NCI-H1092 (cell line): Measurements from ENCODE around the gene LURAP1L.

Experiments used
- DNase-seq: peaks from one replicate; lab custom pipeline; 2025; lab: John Stamatoyannopoulos, UW

Gene LURAP1L, protein sequence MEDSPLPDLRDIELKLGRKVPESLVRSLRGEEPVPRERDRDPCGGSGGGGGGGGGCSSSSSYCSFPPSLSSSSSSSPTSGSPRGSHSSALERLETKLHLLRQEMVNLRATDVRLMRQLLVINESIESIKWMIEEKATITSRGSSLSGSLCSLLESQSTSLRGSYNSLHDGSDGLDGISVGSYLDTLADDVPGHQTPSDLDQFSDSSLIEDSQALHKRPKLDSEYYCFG

DNA sequence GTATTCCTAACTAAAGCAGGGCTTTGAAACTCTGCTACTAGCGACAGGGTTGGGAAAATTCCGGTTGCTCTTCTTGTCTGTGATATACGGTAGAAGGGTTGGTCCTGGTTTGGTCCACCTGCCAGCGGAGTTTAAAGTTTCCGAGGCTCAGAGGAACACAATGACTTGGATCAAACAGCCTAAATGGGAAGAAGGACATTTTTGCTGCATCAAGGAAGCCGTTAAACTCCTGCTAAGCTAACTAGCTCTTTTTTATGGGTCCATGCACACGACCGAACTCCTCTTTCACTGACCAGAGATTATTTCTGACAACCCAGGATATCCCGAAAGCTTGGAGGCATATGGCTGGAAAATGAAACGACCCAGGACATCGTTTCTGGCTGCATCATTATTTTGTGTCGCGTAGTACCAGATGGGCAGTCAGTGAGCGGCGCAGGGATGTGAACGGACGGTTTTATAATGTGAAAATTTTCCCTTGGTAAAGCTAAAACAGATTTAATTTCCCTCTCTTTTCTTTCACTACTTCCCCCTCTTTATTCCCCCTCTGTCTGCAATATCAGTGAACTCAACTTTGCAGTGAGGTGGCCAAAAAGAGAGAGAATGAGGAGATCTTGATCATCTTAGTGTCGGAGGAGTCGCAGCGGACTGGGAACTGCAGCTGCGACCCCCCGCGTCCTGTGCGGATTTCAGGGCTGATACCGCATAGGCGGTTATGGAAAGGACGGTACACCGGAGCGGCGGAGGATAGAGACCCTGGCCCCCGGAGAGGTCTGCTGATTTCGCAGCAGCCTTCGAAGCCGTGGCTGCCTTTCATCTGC, at the start of gene LURAP1L:
Gene LURAP1L (plus strand): TSS at position 160 of the 818 bp plus-strand sequence. CDS start 696 bp downstream, outside the sequence.
- DNase-seq: peak; percentile 71

DNA sequence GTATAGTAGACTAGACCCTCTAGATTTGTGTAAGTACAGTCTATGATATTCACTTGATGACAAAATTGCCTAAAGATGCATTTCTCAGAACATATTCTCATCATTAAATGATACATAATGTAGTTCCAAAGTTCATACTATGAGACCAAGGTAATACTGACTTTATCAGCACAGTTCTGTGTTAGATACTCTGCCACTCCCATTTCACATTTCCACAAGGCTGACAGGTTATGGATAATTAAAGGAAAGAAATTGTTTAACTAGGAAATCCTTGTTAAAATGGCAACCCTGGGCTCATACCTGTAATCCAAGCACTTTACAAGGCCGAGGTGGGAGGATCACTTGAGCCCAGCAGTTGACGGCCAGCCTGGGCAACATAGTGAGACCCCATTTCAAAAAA, 48.0 kb upstream of the LURAP1L start:
- no peak for DNase-seq

DNA sequence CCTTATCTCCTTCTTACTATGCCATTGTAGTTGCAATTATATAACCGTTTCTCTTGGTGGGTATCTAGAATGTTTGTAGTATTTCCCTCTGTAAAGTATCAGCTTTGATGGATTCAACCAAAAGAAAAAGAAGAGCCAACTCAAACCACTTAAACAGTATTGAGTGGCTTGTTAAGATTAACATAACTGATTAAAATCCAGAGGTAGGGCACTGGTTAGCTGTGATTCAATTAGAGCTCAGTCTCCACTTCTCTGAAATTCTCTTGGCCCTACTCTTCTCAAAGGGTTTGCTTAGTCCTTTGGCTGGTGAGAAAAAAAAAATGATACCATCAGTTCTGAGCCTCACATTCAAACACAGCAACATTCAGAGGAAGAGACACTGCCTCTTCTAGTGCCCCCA, 44.6 kb upstream of the LURAP1L start:
- no peak for DNase-seq

DNA sequence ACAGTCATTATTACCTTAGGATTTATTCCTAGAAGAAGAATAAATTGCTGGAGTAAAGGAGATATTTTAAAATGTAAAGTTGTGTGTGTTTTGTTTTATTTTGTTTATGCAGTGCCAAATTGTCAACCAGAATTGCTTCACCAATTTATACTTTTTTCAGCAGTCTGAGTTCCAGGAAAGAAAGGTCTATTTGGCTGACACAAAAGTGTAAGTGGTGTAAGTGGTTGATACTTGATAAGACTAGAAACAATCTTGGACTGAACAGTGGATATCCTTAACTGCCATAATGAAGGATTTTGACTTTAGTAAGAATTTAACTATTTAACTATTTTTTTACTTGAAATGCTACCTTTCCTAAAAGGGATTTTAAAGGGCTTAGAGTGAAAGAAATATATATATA, 43.9 kb upstream of the LURAP1L start:
- no peak for DNase-seq

DNA sequence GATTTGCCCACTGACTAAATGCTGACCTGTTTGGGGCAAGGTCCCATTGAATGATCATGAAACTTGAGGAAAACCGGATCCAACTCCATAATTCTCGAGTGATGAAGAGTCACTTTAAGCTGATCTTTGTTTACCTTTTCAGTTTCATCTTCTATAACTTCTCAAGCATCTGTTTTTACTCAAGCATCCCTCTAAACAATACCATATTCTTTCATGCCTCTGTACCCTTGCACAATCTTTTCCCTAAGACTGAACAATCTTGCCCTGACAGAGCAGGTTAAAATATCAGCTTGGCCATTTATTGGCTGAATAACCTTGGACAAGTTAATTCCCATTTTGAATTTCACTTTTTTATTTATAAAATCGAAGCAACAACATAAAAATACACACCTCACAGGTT, 41.8 kb upstream of the LURAP1L start:
- no peak for DNase-seq

DNA sequence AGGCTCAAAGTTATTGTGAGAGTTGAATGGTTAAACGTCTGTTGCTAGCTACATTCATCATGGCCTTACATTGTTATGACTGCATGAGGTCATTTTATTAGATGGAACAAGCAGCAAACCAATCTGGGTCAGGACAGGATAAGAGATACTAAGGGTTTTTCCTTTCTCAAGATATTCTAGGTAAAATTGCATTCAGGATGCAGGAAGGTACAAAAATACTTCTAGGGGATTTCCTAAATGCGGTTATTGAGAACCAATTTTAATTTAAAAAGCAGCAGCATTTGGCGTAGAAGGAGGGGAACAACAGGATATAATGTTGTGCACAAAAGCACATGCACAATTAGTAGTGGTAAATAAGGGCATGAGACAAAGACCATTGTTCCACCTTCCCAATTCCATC, 39.2 kb upstream of the LURAP1L start:
- DNase-seq: no peak

DNA sequence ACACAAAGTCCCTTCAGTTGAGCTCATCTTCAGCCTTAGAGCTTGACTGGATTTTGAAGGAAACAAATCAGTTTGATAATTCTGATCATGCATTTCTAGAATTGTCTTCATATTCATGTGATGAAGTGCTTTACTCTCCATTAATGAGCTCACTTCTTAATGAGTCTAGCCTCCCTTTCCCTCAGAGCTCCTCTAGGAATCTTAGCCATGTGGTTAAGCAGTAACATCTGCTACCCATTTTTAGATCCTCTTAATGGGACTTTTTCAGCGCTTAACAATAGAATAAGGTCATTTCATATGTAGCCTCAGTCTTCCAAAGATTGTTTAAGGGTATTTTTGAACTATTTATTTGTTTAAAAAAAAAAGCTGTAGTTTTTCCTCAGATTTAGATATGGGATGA, 36.9 kb upstream of the LURAP1L start:
- DNase-seq: no peak

DNA sequence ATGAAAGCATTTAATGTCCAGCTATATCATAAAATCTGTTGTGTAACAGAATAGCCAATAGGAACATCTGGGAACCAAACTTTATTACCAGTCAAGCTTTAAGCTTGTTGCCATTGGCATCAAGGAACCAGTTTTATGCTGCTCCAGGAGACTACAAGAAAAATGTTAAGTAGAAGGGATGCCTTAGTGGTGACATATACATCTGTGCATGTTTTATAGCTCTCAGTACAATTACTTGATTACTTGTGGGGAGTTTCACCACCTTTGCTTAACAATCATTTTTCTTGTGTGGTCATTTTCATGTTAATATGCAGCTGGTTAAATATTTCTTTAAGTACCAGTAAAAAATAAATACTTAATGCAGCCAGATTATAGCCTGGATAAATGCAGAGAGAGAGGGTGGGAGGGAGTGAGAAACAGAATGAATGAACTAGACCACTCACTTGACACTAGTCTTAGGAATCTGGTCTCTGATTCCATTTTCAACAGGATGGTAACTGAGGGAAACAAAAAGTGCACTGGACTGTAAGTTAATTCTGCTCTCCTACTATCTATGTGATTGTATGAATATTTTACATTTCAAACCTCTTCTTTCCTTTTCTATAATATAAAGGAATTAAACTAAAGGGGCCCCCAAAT, 35.7 kb upstream of the LURAP1L start:
- no peak for DNase-seq

DNA sequence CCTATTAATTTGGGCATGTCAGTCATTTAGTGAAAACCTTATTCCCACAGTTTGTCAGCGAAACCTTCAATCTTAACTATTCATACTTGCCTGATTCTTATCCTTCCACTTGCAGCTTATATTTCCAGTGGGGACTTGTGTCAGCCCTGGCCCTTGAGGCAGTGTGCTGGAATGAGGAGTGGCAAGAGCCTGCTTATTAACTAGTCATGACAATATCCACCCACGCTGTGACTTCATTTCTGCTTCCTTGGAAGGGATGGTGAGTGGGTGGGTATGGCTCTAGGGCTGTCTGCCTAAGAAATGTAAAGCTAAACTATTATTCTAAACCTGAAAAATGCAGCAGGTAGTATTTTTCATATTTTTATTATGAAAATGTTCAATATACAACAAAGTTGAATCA, 34.0 kb upstream of the LURAP1L start:
- DNase-seq: no peak

DNA sequence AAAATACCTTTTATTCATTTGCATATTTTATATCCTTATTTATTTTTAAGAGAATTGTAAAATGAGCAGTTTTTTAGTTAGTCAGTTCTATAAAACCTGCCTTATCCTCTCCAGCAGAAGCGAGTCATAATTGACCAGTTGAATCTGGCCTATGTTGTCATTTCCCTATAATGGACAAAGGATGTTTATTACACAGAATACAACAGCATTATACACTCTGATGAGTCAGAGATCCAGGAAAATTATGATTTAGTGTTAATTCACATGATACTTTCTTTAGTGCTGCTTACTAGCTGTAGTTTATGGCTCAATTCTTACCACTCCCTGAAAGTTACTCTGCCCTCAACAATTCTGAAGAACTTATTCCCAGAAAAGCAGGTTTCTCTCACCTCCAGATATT, 26.8 kb upstream of the LURAP1L start:
- no peak for DNase-seq

DNA sequence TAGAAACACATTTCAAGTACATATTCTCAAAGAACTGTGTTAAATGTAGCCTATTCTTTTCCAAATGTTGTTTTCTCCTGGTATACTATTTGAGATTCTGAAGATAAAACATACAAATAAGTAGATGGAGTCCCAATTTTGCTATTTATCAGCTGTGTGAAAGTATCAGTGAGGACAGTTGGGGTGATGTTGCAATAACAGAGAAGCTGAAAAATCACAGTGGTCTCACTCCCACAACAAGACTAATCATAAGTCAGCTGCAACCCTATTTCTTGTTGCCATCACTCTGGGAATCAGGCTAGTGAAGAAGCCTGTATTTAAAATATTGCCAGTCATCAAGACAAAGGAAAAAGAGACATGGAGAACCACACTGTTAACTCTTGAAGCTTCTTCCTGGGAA, 25.9 kb upstream of the LURAP1L start:
- DNase-seq: no peak

DNA sequence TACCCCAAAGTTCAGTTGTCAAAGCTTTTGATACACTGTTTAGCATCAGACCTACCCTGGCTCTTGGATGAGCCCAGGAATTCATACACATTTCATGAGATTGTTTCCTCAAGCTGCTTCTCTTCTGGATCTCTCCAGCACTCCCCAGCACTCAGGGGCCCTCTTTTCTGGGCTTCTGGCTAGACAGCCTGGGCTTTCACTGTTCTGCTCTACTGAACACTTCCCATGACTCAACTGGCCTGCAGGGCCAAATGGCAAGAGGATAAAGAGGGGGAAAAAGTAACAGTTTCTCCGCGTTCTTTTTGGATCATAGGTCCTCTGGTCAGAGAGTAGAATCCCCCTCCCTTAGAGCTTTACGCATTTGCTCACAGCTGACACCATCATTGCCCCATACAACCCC, 20.9 kb upstream of the LURAP1L start:
- no peak for DNase-seq

DNA sequence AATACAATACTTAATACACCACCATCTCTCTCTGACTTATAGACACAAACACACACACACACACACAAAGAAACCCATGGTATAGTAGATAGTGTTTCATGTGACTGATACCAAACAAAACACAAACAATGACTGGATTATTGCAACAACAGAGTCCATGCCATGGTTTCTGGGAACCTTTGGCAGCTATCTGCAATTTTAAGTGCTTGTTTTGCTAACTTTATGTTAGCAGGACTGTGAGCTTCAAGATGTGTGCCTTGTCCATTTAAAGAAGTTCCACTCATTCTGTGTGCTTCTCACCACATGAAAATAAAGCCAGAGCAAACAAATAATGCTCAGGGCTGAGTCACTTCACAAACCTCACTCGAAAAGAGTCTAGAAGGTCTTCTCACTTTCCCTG, 15.1 kb upstream of the LURAP1L start:
- no peak for DNase-seq

DNA sequence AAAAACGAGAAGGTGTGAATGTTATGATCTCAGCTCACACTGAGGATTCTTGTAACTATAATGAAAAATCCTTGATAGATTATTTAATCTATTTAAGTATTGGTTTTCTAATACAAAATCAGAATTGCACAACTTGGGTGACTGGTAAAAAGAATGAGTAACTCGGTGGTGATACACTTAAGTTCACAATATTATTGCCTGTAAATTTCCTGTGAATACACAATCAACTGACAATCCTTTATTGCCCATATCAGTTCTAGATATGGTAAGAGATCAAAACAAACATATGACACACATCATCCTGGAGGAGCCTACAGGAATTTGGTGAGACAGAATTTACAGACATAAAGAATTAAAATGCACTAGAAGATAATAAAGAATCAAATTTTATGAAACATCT, 14.1 kb upstream of the LURAP1L start:
- DNase-seq: no peak

DNA sequence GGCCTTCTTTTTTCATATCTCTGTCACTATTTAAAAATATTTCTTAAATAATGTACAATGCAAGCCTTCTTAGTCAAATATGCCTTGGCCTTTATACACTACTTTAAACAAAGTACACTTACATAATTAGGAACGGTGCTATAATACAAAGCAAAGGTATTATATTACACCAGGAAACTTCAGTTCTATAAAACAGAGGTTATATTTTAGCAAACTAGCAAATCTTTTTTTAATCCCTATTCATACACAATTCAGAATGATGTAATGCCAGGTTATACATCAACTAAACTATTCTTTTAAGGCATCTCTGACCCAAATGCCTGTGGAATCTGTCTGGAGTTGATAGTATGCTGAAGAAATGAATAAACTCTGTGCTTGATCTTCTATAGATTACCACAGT, 10.7 kb upstream of the LURAP1L start:
- no peak for DNase-seq

DNA sequence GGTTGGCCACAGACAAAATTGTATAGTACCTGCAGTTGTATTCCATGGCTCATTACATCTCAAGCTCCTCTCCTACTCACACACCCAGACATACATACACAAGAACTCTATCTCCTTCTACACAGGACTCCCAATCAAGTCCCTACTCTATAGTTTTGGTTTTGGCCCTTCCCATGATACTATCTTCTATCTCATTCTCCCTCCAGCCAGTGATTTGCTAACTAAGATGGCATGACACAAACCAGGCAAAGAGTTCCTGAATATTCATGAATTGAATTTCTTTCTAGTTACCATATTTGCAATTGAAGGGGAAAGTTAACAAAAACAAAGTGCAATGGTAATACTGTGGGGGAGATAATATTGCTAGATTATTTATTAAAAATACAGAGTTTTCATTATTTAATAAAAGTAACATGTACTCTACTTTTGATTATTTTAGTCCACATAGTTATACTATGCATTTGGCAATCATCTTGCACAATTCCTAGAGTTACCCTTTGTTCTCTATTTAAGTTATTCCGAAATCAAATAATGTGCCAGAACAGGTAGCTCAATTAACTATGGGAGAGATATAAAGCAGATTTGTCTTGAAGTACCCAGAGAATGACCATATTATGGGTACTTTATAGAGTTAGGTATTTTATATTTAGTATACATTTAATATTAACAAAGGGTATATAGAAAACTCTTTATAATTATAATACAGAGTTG, 9.6 kb upstream of the LURAP1L start:
- DNase-seq: no peak

DNA sequence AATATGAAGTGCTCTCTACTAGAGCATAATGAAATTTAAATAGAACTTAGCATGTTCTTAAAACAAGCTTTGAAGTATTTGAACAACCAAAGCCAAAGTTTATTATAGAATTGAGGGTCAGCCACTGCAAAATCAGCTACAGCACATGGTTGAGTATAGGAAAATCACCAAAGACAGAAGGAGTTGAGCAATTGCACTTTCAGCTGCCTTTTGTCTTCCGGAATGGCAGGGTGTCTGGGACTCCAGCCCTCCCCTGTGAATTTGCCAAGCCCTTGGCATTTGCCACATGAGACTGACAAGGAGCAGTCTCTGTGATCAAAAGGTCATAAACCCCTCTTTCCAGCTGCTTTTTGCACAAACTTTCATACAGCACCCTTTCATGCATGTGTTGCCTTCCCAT, 8.5 kb upstream of the LURAP1L start:
- DNase-seq: no peak

DNA sequence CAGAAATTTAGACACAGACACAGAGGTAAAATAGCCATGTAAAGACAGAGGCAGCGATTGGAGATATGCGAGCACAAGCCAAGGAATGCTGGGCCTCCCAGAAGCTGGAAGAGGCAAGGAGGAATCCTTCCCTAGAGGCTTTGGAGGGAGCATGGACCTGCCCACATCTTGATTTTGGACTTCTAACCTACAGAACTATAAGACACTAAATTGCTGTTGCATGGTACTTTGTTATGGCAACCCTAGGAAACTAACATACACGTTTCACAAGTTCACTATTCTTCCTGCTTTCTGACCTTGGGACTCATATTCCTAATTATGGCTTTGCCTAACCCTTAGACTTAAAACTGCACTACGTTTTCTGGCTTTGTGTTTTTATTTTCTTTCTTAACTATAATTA, 4.6 kb upstream of the LURAP1L start:
- DNase-seq: no peak

DNA sequence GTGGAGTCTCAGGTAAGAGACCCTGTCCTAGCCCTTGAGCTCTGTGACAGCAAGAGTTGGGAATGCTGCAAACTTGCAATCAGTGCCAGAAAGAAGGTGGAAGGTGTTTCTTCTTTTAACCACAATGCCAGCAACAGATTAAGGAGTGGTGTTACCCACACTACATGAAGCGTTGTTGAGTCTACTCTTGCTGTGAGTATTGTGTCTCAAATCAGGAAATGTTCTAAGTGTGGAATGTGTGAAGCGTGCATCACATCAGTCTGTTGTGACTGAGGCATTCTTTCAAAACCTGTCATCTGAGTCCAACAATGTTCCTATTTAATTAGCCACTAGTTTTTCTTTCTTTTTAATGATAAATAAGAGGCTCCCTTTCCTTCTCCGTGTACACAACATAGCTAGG, 2.9 kb upstream of the LURAP1L start:
- DNase-seq: no peak

DNA sequence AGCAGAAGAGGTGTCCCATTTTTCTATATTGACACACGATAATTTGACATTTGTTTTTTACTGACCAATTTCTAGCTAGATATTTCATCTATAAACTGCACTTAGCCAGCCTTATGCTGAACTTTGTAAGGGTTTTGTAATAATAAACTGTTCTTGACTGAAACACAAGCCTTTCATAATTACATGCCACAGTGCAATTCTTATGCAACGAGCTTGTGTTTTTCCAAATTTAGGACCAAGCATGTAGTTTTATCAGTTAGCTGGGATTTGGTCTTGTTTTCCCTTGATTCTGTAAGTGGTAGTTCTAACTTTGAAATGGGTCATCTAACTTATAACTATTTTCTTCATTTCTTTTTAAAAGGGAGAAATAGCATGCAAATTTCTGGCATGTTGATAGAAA, 1.3 kb upstream of the LURAP1L start:
- DNase-seq: no peak

DNA sequence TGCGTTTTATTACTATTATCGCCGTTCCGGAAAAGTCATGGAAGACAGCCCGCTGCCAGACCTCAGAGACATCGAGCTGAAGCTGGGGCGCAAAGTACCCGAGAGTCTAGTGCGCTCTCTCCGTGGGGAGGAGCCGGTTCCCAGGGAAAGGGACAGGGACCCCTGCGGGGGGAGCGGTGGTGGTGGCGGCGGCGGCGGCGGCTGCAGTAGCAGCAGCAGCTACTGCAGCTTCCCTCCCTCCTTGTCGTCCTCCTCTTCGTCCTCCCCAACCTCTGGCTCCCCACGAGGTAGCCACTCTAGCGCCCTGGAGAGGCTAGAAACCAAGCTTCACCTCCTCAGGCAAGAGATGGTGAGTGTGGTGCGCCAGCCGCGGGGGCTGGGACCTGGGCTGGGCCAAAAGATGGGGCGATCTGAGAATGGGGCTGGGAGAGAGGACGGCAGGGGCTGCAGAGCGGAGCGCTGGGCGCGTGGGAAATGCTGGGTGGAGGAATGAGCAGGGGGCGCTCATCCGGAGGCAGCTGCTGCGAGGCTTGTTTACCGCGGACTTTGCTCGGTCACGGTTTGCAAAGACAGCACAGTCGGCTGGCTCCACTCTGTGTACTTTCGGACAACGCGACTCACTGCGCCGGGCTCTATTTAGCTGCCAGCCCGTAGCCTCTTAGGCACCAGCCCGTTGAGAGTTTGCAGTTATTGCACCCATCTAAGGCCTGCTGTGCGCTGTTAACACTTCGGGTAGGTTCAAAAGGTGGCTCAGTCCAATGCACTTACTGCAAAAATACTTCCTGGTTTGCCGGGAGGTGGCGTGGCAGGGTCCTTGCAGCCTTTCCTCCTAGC, 1.1 kb downstream of the LURAP1L start:
- DNase-seq: peak; percentile 74
